Vagina (tissue), 2 donors: ENCODE measurements around the gene LMOD3. TPM values are rescaled to one million over a fixed set of nuclear protein-coding genes. Genes with fewer than 3 reads are reported as not detected.

Source experiments
- DNase-seq, 2 donors: peaks; one replicate each; pipeline ENCODE4 v3.0.0-alpha.2; 2017; ENCODE audit errors: extremely low spot score in 2 of 2
- H3K27ac ChIP-seq: fragments of 200-600 bp; sonication (generic); one replicate; pipeline ENCODE4 v1.5.1; 2019
- H3K27me3 ChIP-seq: fragments of 200-600 bp; sonication (generic); one replicate; pipeline ENCODE4 v1.5.1; 2019
- H3K36me3 ChIP-seq, 2 donors: fragments of 200-600 bp; sonication (generic); one replicate each; pipeline ENCODE4 v1.5.1; 2017 to 2019
- H3K4me1 ChIP-seq: fragments of 200-600 bp; sonication (generic); one replicate; pipeline ENCODE4 v1.5.1; 2019
- H3K4me3 ChIP-seq, 2 donors: fragments of 200-600 bp; sonication (generic); 1 replicate in 1 of 2; 2 replicates in 1 of 2; pipeline ENCODE4 v1.5.1; 2016 to 2019
- H3K9me3 ChIP-seq: fragments of 200-600 bp; sonication (generic); one replicate; pipeline ENCODE4 v1.5.1; 2019
- CTCF ChIP-seq, 3 experiments: fragments of 450-650 bp in 2 of 3; fragments of 200-600 bp in 1 of 3; sonication (generic) in 1 of 3; IDR thresholded peaks; one replicate each; pipeline ENCODE4 v1.5.1; 2017 to 2019; ENCODE audit warnings: antibody characterized with exemption in 3 of 3, mild to moderate bottlenecking in 2 of 3, moderate library complexity in 2 of 3
- POLR2A ChIP-seq, 2 donors: fragments of 450-650 bp; IDR thresholded peaks; one replicate each; pipeline ENCODE4 v1.6.1; 2017; ENCODE audit warnings: antibody characterized with exemption in 2 of 2, mild to moderate bottlenecking in 2 of 2, moderate library complexity in 2 of 2
- POLR2AphosphoS5 ChIP-seq, 2 donors: sonication (generic); formaldehyde crosslinking; IDR thresholded peaks; one replicate each; pipeline ENCODE4 v1.9.0; 2017; ENCODE audit warnings: antibody characterized with exemption in 2 of 2, mild to moderate bottlenecking in 2 of 2, low read depth in 1 of 2; ENCODE audit not compliant: insufficient read depth in 1 of 2
- intact Hi-C: fragments of 100-400 bp; cut with DNase I; formaldehyde crosslinking; loops from one replicate; pipeline ENCODE4 v1.15.1; 2023
- total RNA-seq: library from RNA; depleted of rRNA; stranded (reverse); fragments of >200 nt; gene quantifications from one replicate; pipeline ENCODE4 v1.2.3, GENCODE V29; 2016

Gene LMOD3
- total RNA-seq, 1 donor from 2014 or later: not detected

- H3K4me1 ChIP-seq: peaks cover 9% of the 10 kb centered on the region
- DNase-seq: no peak
- intact Hi-C loops: no loop called here
- H3K27me3 ChIP-seq: no peaks in the 10 kb centered on the region
- no peak for TF ChIP-seq CTCF (IDR thresholded peaks at IDR 0.05)
- no peak for TF ChIP-seq POLR2AphosphoS5 (IDR thresholded peaks at IDR 0.05; ENCODE audit: insufficient read depth in 1 of 2, low read depth in 1 of 2)
- no peaks in the 10 kb centered on the region for H3K9me3 ChIP-seq
- H3K36me3 ChIP-seq: no peaks in the 10 kb centered on the region
- no peak overlapping the region for H3K4me3 ChIP-seq
- H3K27ac ChIP-seq: no peak overlapping the region
Observed at GRCh38 chr3:69126999-69127398, 4.6 kb upstream of the LMOD3 start.

GRCh38 chr3:69126216-69126615 is 3.8 kb upstream of the LMOD3 start:
- intact Hi-C loops: no loop called here
- Histone ChIP-seq H3K36me3 (no peaks in the 10 kb centered on the region), H3K9me3 (no peaks in the 10 kb centered on the region), H3K27me3 (no peaks in the 10 kb centered on the region), H3K4me1 (peaks cover 10% of the 10 kb centered on the region), H3K27ac (no peak overlapping the region), H3K4me3 (no peak overlapping the region)
- DNase-seq: no peak
- no peak for TF ChIP-seq POLR2AphosphoS5 (IDR thresholded peaks at IDR 0.05; ENCODE audit: insufficient read depth in 1 of 2, low read depth in 1 of 2)
- no peak for TF ChIP-seq CTCF (IDR thresholded peaks at IDR 0.05)
- no peak for TF ChIP-seq POLR2A (IDR thresholded peaks at IDR 0.05)

- Histone ChIP-seq H3K27ac (peak overlapping the region; percentile 6), H3K36me3 (no peaks in the 10 kb centered on the region), H3K9me3 (no peaks in the 10 kb centered on the region), H3K27me3 (no peaks in the 10 kb centered on the region), H3K4me3 (no peak overlapping the region), H3K4me1 (peaks cover 10% of the 10 kb centered on the region)
- no peak for DNase-seq
- intact Hi-C loops: no loop called here
- TF ChIP-seq CTCF (IDR thresholded peaks at IDR 0.05): no peak
- TF ChIP-seq POLR2AphosphoS5 (IDR thresholded peaks at IDR 0.05; ENCODE audit: insufficient read depth in 1 of 2, low read depth in 1 of 2): no peak
- no peak for TF ChIP-seq POLR2A (IDR thresholded peaks at IDR 0.05)
Observed at GRCh38 chr3:69121950-69122349, 445 bp downstream of the LMOD3 start.

- intact Hi-C loops: no loop called here
- no peak for DNase-seq
- TF ChIP-seq CTCF (IDR thresholded peaks at IDR 0.05) (no peak), POLR2A (IDR thresholded peaks at IDR 0.05) (no peak), POLR2AphosphoS5 (IDR thresholded peaks at IDR 0.05; ENCODE audit: insufficient read depth in 1 of 2, low read depth in 1 of 2) (no peak)
Observed at GRCh38 chr3:69121513-69121912, 882 bp downstream of the LMOD3 start.

GRCh38 chr3:69120879-69121464 is 1.4 kb downstream of the LMOD3 start:
- intact Hi-C loops: no loop called here
- peak overlapping the region; percentile 32 for H3K27ac ChIP-seq

More at GRCh38 chr3:69121513-69121912, 882 bp downstream of the LMOD3 start:
- H3K4me1 ChIP-seq: peaks cover 10% of the 10 kb centered on the region
- H3K27ac ChIP-seq: peak overlapping the region; percentile 32
- no peak overlapping the region for H3K4me3 ChIP-seq
- H3K9me3 ChIP-seq: no peaks in the 10 kb centered on the region
- no peaks in the 10 kb centered on the region for H3K36me3 ChIP-seq
- H3K27me3 ChIP-seq: no peaks in the 10 kb centered on the region

More at GRCh38 chr3:69120879-69121464, 1.4 kb downstream of the LMOD3 start:
- TF ChIP-seq POLR2A (IDR thresholded peaks at IDR 0.05) (no peak), CTCF (IDR thresholded peaks at IDR 0.05) (peak; percentile 59 to 92 (median 86)), POLR2AphosphoS5 (IDR thresholded peaks at IDR 0.05; ENCODE audit: insufficient read depth in 1 of 2, low read depth in 1 of 2) (peak in 1 of 2 donors; percentile 21)
- peaks cover 10% of the 10 kb centered on the region for H3K4me1 ChIP-seq
- H3K4me3 ChIP-seq: no peak overlapping the region
- no peaks in the 10 kb centered on the region for H3K27me3 ChIP-seq
- no peaks in the 10 kb centered on the region for H3K9me3 ChIP-seq
- no peaks in the 10 kb centered on the region for H3K36me3 ChIP-seq
- no peak for DNase-seq
